ENCODE data around the gene SEC16A.
"Not testable (repeated sequence)": the region's sequence is repeated elsewhere in the genome, so short reads cannot be mapped to it uniquely, and the experiment has no call there.

Gene SEC16A

GRCh38 chr9:136438548-136439480 lies 44.0 kb downstream of the SEC16A start:
- DNase-seq (ENCODE audit: low read depth in 3 of 3) = peak; percentile 22 to 43 (median 34)

DNA sequence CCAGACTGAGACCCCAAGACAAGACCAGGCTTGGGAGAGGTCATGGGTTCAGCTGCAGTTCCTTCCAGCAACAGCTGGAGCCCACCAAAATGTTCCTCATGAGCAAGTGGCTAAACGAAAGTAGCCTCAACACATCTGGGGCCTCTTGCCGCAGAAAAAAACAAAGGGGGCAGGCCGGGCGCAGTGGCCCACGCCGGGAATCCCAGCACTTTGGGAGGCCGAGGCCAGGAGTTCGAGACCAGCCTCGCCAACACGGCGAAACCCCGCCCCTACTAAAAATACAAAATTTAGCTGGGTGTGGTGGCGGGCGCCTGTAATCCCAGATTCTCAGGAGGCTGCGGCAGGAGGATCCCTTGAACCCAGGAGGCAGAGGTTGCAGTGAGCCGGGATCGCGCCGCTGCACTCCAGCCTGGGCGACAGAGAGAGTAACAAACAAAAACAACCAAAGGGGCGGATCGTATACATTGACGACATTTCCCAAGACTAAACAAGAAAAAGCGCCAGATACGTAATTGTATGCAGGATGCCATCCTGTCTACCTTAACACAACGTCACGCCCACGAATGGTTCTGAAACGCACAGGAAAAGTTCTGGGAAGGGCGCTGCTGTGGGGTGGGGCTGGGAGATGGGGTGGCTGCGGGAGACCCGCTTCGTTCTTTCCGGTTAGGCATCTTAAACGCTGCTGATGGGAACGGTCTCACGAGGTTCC lies 44.8 kb downstream of the SEC16A start:
- DNase-seq (ENCODE audit: low read depth in 3 of 3) = no peak

DNA sequence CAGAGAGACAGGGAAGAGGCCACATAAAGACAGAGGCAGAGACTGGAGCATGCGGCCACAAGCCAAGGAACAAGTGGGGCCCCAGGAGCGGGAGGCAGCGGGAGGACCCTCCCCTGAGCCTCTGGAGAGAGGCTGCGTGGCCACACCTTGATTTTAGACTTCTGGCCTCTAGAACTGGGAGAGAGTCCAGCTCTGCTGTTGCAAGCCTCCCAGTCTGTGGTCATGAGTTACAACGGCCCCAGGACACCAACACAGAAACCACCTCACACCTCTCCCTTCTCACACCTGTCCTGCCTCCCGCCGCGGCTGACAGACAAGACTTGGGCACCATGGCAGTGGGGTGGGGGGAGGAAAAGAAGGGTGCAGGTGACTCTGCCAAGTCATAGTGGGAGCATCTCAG lies 45.4 kb downstream of the SEC16A start:
- no peak for DNase-seq (ENCODE audit: low read depth in 3 of 3)

DNA sequence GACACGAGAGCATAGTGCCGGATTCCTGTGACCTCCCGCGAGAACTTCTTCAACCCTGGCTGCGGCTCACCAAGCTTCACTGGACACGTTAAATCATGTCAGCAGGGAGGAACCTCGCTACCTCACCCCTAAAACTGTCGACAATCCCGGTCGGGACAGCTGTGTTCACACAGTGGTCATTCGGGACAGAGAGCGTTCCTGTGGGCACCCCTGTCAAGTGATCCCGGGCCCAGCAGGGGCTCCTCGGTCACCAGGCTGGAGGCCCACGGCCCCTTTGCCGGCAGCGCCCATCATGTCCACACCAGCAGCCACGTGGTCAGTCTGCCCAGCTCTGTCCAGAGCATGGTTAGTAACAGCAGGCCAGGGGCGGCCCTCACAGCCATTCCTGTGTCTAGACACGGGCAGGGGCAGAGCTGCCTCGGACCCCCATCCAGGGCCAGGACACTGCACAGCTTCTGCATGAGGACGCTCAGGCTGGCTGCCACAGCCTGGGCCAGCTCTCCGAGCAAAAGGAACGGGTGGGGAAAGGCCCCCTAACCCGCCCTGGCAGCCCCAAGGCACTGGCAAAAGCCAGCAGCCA lies 46.7 kb downstream of the SEC16A start:
- no peak for DNase-seq (ENCODE audit: low read depth in 3 of 3)

DNA sequence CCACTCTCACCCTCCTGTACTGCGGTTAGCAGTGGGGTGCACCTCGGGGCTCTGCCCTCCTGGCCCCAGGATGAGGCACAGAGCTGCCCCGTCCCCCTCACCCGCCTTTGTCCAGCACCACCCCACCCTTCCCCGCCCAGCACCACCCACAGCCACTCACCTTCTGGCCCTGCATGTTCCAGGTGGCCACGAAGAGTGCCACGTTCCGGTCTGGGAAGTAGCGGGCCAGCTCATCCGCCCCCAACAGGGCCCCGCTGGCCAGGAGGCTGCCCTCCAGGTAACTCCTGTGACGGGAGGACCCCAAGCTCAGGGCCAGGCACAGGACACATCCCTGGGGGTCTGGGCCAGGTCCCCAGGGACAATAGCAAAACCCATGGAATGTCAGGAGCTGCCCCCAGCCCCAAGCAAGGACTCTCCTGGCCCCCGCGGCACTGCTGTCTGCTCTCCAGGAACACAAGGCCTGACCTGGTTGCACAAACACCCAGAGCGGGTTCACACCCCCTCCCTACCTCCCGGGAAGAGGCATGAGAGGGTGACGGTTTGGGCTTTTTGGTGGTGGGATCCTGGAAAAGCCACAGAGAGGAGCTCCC lies 48.2 kb downstream of the SEC16A start:
- DNase-seq (ENCODE audit: low read depth in 3 of 3) = no peak

- DNase-seq (ENCODE audit: low read depth in 3 of 3) = no peak
These were observed 48.8 kb downstream of the SEC16A start for GRCh38 chr9:136433849-136434579.

DNA sequence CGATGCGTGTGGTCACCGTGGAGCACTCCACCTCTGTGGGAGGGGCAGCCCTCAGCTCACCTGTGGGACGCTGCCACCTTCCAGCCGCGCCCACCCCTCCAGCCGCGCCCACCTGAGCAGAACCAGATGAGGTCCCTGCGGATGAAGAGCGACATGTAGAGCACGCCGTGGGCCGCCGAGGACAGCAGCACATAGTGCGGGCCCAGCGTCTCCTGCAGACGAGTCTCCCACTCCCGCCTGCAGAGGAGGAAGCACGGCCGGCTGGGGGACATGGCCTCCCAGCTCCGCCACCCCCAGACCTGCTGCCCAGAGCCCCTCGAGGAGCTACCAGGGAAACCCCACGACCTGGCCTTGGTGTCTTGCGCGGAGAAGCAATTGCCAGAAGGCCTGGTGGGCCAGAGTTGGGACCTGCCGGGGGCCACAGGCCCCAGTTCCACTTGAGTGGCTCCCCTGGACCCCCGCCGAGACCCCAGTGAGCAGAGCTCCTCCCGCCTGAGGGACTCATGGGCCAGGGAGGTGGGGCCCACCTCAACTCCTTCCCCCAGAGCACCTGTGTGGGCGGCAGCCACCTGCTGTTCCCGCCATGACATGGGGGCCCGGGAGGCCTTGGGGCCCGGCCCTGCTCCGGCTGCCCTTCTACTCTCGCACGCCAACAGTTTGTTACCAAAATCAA lies 49.7 kb downstream of the SEC16A start:
- DNase-seq (ENCODE audit: low read depth in 3 of 3) = no peak

GRCh38 chr9:136432591-136432990 lies 50.2 kb downstream of the SEC16A start:
- DNase-seq (ENCODE audit: low read depth in 3 of 3) = no peak

GRCh38 chr9:136431782-136432350 lies 51.0 kb downstream of the SEC16A start:
- no peak for DNase-seq (ENCODE audit: low read depth in 3 of 3)

GRCh38 chr9:136430588-136431234 lies 52.1 kb downstream of the SEC16A start:
- no peak for DNase-seq (ENCODE audit: low read depth in 3 of 3)

DNA sequence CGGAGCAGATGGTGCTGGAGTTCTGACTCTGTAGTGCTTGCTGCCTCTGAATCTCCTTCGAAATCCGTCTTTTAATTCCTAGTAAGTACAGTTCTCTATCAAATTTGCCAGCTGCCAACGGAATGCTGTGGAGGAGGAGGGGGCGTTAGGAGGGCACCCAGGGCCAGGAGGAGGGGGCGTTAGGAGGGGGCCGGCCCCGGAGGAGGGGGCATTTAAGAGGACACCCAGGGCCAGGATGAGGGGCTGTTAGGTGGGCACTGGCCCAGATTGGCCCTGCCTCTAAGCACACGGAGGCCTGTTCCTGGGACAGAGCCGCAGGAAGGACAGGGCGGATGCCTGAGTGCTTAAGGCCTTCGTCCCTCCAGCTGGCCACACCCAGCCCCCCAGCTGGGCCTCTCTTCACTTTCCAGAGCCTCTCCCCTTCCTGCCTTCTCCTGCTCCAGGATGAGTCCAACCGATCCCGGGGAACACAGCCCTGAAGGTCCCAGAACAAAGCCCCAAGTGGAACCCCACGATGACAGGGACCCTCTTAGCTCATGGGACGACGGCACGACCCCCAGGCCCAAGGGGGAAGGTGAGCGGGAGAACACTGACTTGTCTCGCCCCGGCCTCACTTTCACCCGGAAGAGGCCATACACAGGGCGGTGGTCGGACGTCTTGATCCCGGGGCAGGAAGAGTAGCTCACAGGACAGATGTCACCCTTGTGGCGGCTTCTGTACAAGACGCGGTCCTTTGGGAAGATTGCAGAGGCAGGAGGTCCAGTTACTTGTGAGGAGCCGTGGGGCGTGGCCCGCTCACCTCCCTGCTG lies 53.0 kb downstream of the SEC16A start:
- no peak for DNase-seq (ENCODE audit: low read depth in 3 of 3)

GRCh38 chr9:136429075-136429628 lies 53.7 kb downstream of the SEC16A start:
- no peak for DNase-seq (ENCODE audit: low read depth in 3 of 3)

- DNase-seq (ENCODE audit: low read depth in 3 of 3) = no peak
These were observed 56.1 kb downstream of the SEC16A start for GRCh38 chr9:136426787-136427186.

- DNase-seq (ENCODE audit: low read depth in 3 of 3) = not testable (repeated sequence)
These were observed 57.5 kb downstream of the SEC16A start for GRCh38 chr9:136425367-136425766.

- DNase-seq (ENCODE audit: low read depth in 3 of 3) = no peak
These were observed 58.0 kb downstream of the SEC16A start for GRCh38 chr9:136424750-136425362.

GRCh38 chr9:136423432-136424146 lies 59.3 kb downstream of the SEC16A start:
- no peak for DNase-seq (ENCODE audit: low read depth in 3 of 3)

DNA sequence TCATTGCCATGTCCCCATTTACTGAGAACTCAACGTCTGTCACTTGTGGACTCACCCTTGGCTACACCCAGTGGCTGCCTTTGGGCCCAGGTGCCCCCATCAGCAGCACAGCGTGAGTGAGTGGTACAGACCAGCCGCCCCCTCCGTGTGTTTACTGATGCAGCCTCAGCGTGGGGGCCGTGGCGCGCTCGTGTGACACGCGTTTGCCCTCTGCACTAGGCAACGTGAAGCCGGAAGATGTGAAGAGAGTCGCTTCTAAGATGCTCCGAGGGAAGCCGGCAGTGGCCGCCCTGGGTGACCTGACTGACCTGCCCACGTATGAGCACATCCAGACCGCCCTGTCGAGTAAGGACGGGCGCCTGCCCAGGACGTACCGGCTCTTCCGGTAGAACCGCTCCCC lies 60.0 kb downstream of the SEC16A start:
- no peak for DNase-seq (ENCODE audit: low read depth in 3 of 3)

DNA sequence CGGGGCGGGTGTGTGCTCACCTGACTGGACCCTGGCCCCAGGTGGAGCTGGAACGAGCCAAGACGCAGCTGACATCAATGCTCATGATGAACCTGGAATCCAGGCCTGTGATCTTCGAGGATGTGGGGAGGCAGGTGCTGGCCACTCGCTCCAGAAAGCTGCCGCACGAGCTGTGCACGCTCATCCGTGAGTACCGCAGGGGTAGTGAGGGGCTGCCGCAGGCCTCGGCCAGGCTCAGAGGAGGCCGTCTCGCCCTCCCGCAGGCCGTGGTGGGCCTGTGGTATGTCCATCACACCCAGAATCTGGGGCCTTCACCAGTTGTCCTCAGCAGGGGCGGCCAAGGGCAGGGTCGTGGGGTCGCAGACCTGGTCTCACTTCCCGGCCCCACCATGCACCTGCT lies 61.0 kb downstream of the SEC16A start:
- no peak for DNase-seq (ENCODE audit: low read depth in 3 of 3)
